ENCODE measurements around the gene ERICH3. TPM values are rescaled to one million over a fixed set of nuclear protein-coding genes. Genes with fewer than 3 reads are reported as not detected.

ERICH3 gene
- total RNA-seq, 1 donor, result not detected

GRCh38 chr1:74530892-74531291 lies 142.7 kb downstream of the ERICH3 start:
- no peak for TF ChIP-seq CTCF (IDR thresholded peaks at IDR 0.05; ENCODE audit: insufficient read depth, low read length)
- no peak overlapping the region for H3K4me3 ChIP-seq (ENCODE audit: low read depth, low read length)
- no peak for DNase-seq (ENCODE audit: low read depth)

- no peak for DNase-seq (ENCODE audit: low read depth)
- no peak for TF ChIP-seq CTCF (IDR thresholded peaks at IDR 0.05; ENCODE audit: insufficient read depth, low read length)
- H3K4me3 ChIP-seq (ENCODE audit: low read depth, low read length), result no peak overlapping the region
Observed at GRCh38 chr1:74528123-74528522, 145.5 kb downstream of the ERICH3 start.

GRCh38 chr1:74526708-74527107 lies 146.9 kb downstream of the ERICH3 start:
- no peak for TF ChIP-seq CTCF (IDR thresholded peaks at IDR 0.05; ENCODE audit: insufficient read depth, low read length)
- DNase-seq (ENCODE audit: low read depth), result no peak
- H3K4me3 ChIP-seq (ENCODE audit: low read depth, low read length), result no peak overlapping the region

GRCh38 chr1:74523873-74524480 lies 149.6 kb downstream of the ERICH3 start:
- TF ChIP-seq CTCF (IDR thresholded peaks at IDR 0.05; ENCODE audit: insufficient read depth, low read length), result no peak
- no peak overlapping the region for H3K4me3 ChIP-seq (ENCODE audit: low read depth, low read length)
- DNase-seq (ENCODE audit: low read depth), result no peak

GRCh38 chr1:74522148-74522547 lies 151.4 kb downstream of the ERICH3 start:
- no peak overlapping the region for H3K4me3 ChIP-seq (ENCODE audit: low read depth, low read length)
- TF ChIP-seq CTCF (IDR thresholded peaks at IDR 0.05; ENCODE audit: insufficient read depth, low read length), result no peak
- DNase-seq (ENCODE audit: low read depth), result no peak

Other genes with a start within 250 kb of the ERICH3 start
- gene LRRC53, start 161.2 kb downstream of the ERICH3 start, total RNA-seq (ENCODE audit: low replicate concordance), result not detected in 2 replicates
- 31.4 and 51.3 TPM in 2 replicates for gene CRYZ, start 59.3 kb upstream of the ERICH3 start, total RNA-seq (ENCODE audit: low replicate concordance)
- gene TYW3, start 59.4 kb upstream of the ERICH3 start, total RNA-seq (ENCODE audit: low replicate concordance), result 19.2 and 19.6 TPM in 2 replicates

Measured in fibroblast of the aortic adventitia (primary cell).